ENCODE measurements around the gene TMEM178B.

DNA sequence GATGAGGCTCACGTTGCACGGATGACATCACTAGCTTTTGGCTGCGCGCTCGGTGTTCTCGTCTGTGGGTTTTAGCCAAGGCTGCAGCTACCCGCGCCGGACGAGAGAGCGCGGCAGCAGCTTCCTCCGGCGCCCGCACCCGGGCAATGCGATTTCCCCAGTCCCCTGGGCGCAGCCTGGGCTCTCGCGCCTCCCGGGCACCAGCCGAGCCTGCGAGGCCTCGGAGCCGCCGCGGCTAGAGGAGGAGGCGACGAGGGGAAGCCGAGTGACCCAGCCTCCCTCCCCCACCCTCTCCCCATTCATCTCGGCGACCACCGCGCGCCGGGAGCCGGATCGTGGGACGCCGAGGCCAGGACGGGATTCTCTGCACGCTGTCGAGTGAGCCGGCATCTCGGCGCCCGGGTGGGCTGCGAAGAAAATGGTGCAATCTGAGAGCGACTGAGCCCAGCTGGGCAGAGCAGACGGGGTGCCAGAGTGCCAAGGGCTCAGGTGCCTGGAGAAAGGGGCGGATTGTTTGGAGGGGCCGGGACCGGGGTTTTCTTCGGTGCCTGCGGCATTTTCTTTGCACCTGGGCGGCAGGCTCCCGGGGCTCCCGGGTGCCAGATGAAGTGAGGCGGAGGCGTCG, 1.2 kb upstream of the TMEM178B start:
- TF ChIP-seq POLR2A (IDR thresholded peaks at IDR 0.05; ENCODE audit: low read length) (no peak), GATA1 (IDR thresholded peaks at IDR 0.05; ENCODE audit: low read depth, low read length) (no peak)
